ENCODE data around the gene MARCHF6. TPM values are rescaled to one million over a fixed set of nuclear protein-coding genes. Genes with fewer than 3 reads are reported as not detected.
"Not testable (repeated sequence)": the region's sequence is repeated elsewhere in the genome, so short reads cannot be mapped to it uniquely, and the experiment has no call there.

The MARCHF6 gene
- total RNA-seq, 2 experiments from 2014 or later = 72.5 to 76.8 TPM

DNA sequence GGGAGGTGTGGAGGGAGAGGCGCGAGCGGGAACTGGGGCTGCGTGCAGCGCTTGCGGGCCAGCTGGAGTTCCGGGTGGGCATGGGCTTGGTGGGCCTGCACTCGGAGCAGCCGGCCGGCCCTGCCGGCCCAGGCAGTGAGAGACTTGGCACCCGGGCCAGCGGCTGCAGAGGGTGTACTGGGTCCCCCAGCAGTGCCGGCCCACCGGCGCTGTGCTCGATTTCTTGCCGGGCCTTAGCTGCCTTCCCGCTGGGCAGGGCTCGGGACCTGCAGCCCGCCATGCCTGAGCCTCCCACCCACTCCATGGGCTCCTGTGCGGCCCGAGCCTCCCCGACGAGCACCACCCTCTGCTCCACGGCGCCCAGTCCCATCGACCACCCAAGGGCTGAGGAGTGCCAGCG lies 21.7 kb downstream of the MARCHF6 start:
- CTCF ChIA-PET = interaction anchor here (1.2 kb wide), 1 partner anchor 10 kb away, joined by 3 read pairs; no protein-coding TSS in a partner anchor
- H3K4me3 Mint-ChIP-seq; H3K9me3 Mint-ChIP-seq; H3K27ac Mint-ChIP-seq; H3K27me3 Mint-ChIP-seq (ENCODE audit: low read depth); DNase-seq; intact Hi-C loops (cut with micrococcal nuclease): not testable (repeated sequence)
- Mint-ChIP-seq H3K4me1 (ENCODE audit: low read depth) (peaks cover 57% of the 10 kb centered on the region), H3K36me3 (ENCODE audit: low read depth) (peaks cover 23% of the 10 kb centered on the region)

DNA sequence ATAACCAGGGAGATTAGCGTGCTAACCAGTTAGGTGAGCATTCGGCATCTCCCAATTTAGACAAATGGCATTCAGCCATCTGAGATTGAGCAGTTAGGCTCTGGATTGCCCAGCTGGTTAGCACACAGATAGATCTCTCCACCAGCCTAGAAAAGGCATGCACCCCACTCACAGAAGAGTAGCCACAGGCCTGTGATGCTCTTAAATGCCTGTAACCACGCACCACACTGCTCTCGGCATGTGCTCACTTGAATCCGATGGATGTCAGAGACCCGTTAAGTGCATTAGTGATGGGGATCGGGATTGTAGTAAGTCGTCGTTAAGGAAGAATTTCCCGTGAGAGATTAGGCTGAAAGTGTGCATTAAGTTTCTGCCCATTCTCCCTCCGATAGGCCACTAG lies 23.0 kb downstream of the MARCHF6 start:
- no peaks in the 10 kb centered on the region for H3K9me3 Mint-ChIP-seq
- H3K27ac Mint-ChIP-seq = no peak overlapping the region
- H3K4me1 Mint-ChIP-seq (ENCODE audit: low read depth) = peaks cover 45% of the 10 kb centered on the region
- DNase-seq = no peak
- intact Hi-C loops (cut with micrococcal nuclease) = no loop called here
- H3K36me3 Mint-ChIP-seq (ENCODE audit: low read depth) = peaks cover 22% of the 10 kb centered on the region
- no peaks in the 10 kb centered on the region for H3K27me3 Mint-ChIP-seq (ENCODE audit: low read depth)
- CTCF ChIA-PET = no interaction called here
- H3K4me3 Mint-ChIP-seq = no peak overlapping the region

DNA sequence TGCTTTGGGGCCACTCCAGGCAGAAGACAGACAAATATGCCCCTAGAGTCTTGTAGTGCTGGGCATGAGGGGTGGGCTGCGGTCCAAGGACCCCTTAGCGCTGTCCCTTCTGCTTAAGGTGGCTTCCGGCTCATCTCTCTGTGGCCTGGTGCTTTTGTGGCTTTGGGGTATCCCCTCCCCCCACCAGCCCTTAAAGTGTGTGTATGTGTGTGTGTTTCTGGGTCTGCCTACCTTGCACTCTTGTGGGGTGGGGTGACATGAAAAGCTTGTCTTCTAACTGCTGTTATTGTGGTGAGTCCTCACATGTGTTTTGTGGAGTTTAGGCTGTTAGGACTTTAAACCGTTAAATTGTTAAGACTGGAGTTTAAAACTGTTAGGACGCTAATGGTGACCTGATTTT lies 23.6 kb downstream of the MARCHF6 start:
- CTCF ChIA-PET = no interaction called here
- intact Hi-C loops (cut with micrococcal nuclease) = no loop called here
- no peaks in the 10 kb centered on the region for H3K27me3 Mint-ChIP-seq (ENCODE audit: low read depth)
- H3K9me3 Mint-ChIP-seq = no peaks in the 10 kb centered on the region
- peaks cover 43% of the 10 kb centered on the region for H3K4me1 Mint-ChIP-seq (ENCODE audit: low read depth)
- no peak for DNase-seq
- no peak overlapping the region for H3K27ac Mint-ChIP-seq
- H3K36me3 Mint-ChIP-seq (ENCODE audit: low read depth) = peaks cover 25% of the 10 kb centered on the region
- no peak overlapping the region for H3K4me3 Mint-ChIP-seq

DNA sequence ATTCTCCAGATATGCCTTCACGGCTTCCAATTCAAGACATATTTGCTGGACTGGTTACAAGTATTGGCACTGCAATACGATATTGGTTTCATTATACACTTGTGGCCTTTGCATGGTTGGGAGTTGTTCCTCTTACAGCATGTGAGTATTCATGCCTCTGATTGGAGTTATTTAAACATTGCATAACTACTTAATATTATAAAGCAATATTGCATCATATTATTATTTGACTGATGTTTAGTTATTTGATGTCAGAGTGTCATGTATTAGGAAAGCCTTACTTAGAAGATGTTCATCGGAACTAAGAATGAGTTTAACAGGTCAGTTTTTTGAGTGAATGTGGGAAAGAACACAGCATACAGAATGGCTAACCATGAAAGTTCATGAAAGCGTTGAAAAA lies 28.3 kb downstream of the MARCHF6 start:
- peaks cover 20% of the 10 kb centered on the region for H3K36me3 Mint-ChIP-seq (ENCODE audit: low read depth)
- no peak for DNase-seq
- H3K27ac Mint-ChIP-seq = no peak overlapping the region
- H3K4me3 Mint-ChIP-seq = no peak overlapping the region
- CTCF ChIA-PET = interaction anchor here (1.2 kb wide), 1 partner anchor 246 kb away, joined by 4 read pairs; no protein-coding TSS in a partner anchor
- intact Hi-C loops (cut with micrococcal nuclease) = no loop called here
- no peaks in the 10 kb centered on the region for H3K9me3 Mint-ChIP-seq
- H3K4me1 Mint-ChIP-seq (ENCODE audit: low read depth) = peaks cover 13% of the 10 kb centered on the region
- H3K27me3 Mint-ChIP-seq (ENCODE audit: low read depth) = no peaks in the 10 kb centered on the region

DNA sequence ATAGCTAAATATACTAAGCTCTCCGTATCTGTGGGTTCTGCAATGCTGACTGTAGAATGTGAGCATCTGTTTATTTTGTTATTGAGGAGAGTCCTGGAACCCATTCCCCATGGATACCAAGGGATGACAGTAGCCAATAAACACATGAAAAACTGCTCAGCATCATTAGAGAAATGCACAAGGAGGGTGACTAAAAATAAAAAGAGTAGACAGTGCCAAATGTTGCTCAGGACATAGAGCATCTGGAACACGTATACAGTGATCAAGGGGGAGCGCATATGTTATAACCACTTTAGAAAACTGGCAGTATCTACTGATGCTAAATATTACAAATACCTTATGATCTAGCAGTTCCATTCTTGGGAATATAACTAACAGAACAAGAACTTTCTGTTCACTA lies 31.0 kb downstream of the MARCHF6 start:
- H3K27me3 Mint-ChIP-seq (ENCODE audit: low read depth) = no peaks in the 10 kb centered on the region
- H3K4me1 Mint-ChIP-seq (ENCODE audit: low read depth) = peaks cover 2% of the 10 kb centered on the region
- intact Hi-C loops (cut with micrococcal nuclease) = no loop called here
- H3K4me3 Mint-ChIP-seq = no peak overlapping the region
- H3K27ac Mint-ChIP-seq = no peak overlapping the region
- H3K9me3 Mint-ChIP-seq = no peaks in the 10 kb centered on the region
- DNase-seq = no peak
- CTCF ChIA-PET = interaction anchor here (0.7 to 1.2 kb wide), 3 partner anchors 8 to 30 kb away, joined by 3 read pairs; no protein-coding TSS in a partner anchor
- peaks cover 19% of the 10 kb centered on the region for H3K36me3 Mint-ChIP-seq (ENCODE audit: low read depth)

DNA sequence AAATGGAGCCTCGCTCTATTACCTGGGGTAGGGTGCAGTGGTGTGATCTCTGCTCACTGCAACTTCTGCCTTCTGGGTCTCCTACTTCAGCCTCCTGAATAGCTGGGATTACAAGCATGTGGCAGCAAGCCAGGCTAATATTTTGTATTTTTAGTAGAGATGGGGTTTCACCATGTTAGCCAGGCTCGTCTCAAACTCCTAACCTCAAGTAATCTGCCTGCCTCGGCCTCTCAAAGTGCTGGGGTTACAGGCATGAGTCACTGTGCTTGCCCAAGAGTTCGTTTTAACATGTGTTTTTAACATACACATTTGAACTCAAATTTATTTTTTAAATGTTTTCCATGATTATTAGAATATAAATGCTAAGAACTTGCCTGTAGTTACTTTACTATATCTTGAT lies 34.2 kb downstream of the MARCHF6 start:
- Mint-ChIP-seq H3K9me3 (no peaks in the 10 kb centered on the region), H3K4me1 (ENCODE audit: low read depth) (peaks cover 2% of the 10 kb centered on the region), H3K27me3 (ENCODE audit: low read depth) (no peaks in the 10 kb centered on the region), H3K27ac (no peak overlapping the region), H3K4me3 (no peak overlapping the region), H3K36me3 (ENCODE audit: low read depth) (peaks cover 29% of the 10 kb centered on the region)
- CTCF ChIA-PET = interaction anchor here (0.9 kb wide), 1 partner anchor 30 kb away, joined by 3 read pairs; no protein-coding TSS in a partner anchor
- intact Hi-C loops (cut with micrococcal nuclease) = no loop called here
- DNase-seq = no peak

DNA sequence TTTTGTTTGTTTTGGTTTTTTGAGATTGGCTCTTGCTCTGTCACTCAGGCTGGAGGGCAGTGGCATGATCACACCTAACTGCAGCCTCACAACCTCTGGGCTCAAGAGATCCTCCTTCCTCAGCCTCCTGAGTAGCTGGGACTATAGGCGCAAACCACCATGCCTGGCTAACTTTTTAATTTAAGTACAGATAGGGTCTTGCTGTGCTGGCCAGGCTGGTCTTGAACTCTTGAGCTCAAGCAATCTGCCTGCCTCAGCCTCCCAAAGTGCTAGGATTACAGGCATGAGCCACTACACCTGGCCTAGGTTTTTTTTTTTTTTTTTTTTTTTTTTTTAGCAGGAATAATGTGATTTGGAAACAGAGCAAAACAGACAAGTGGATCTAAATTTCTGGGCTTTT lies 37.6 kb downstream of the MARCHF6 start:
- no peaks in the 10 kb centered on the region for H3K4me1 Mint-ChIP-seq (ENCODE audit: low read depth)
- intact Hi-C loops (cut with micrococcal nuclease) = no loop called here
- no peaks in the 10 kb centered on the region for H3K27me3 Mint-ChIP-seq (ENCODE audit: low read depth)
- H3K4me3 Mint-ChIP-seq = no peak overlapping the region
- peaks cover 30% of the 10 kb centered on the region for H3K36me3 Mint-ChIP-seq (ENCODE audit: low read depth)
- CTCF ChIA-PET = no interaction called here
- DNase-seq = no peak
- no peak overlapping the region for H3K27ac Mint-ChIP-seq
- no peaks in the 10 kb centered on the region for H3K9me3 Mint-ChIP-seq

DNA sequence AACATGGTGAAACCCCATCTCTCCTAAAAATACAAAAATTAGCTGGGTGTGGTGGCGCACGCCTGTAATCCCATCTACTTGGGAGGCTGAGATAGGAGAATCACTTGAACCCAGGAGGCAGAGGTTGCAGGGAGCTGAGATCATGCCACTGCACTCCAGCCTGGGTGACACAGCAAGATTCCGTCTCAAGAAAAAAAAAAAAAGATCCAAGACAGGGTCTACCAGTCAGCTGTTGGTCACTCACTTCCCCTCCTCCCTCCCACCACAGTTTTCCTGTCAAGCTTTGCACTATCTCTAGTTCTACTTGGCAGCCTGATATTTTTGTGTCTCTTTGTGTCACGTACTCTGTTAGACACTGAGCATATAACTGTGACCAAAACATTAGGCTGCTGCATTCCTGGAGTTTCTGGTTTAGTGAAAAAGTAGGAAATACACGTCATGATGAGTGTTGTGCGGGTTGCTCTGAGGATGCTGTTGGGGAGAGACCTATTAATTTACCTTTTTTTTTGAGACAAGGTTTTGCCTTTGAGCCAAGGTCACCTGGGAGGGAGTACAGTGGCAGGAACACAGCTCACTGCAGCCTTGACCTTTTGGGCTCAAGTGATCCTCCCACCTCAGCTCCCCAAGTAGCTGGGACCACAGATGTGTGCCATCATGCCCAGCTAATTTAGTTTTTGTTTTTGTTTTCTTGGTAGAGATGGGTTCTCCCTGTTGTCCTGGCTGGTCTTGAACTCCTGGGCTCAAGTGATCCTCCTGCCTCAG lies 39.3 kb downstream of the MARCHF6 start:
- H3K4me1 Mint-ChIP-seq (ENCODE audit: low read depth); H3K27me3 Mint-ChIP-seq (ENCODE audit: low read depth); H3K9me3 Mint-ChIP-seq; H3K4me3 Mint-ChIP-seq; DNase-seq; H3K27ac Mint-ChIP-seq; intact Hi-C loops (cut with micrococcal nuclease): not testable (repeated sequence)
- peaks cover 35% of the 10 kb centered on the region for H3K36me3 Mint-ChIP-seq (ENCODE audit: low read depth)
- CTCF ChIA-PET = interaction anchor here (0.6 to 1.0 kb wide), 2 partner anchors 8 to 29 kb away, joined by 3 read pairs; no protein-coding TSS in a partner anchor

DNA sequence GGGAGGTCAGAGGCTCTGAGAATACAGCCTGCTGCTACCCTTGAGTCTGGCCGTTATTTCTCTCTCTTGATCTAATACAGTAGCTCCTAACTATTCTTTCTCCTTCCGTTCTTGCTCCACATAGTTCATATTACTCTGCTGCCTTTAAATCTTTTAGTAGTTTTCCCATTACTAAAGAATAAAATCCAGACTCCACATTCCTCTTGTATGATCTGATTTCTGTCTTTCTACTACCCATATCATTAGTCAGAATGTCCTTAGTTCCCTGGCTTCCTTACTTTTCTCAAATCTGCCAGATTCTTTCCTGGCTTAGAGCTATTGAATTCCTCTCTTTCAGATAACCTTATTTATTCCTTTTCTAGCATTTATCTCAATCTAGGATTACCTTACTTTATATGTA lies 40.0 kb downstream of the MARCHF6 start:
- CTCF ChIA-PET = interaction anchor here (1.0 to 1.1 kb wide), 2 partner anchors 27 to 29 kb away, joined by 3 read pairs; no protein-coding TSS in a partner anchor
- Mint-ChIP-seq H3K4me1 (ENCODE audit: low read depth) (no peaks in the 10 kb centered on the region), H3K4me3 (no peak overlapping the region), H3K27me3 (ENCODE audit: low read depth) (no peaks in the 10 kb centered on the region), H3K36me3 (ENCODE audit: low read depth) (peaks cover 33% of the 10 kb centered on the region), H3K9me3 (no peaks in the 10 kb centered on the region), H3K27ac (no peak overlapping the region)
- intact Hi-C loops (cut with micrococcal nuclease) = no loop called here
- no peak for DNase-seq

DNA sequence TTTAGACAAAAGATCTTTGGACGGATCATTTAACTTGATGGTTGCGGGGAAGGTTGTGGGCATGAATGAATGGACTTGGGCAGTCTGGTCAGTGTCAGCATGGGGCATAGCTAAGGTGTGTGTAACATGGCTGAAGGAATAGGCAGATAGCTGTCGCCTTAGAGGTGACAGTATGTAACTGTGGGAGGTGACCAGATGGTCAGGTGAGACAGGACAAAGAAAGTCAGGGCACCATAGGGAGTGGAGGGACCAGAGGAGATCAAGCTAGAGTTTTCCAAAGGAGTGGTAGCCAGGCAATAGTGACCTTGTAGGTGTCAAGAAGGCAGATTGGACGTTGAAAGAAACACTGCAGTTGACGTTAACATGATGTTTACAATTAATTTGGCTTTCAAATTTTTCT lies 43.1 kb downstream of the MARCHF6 start:
- Mint-ChIP-seq H3K27ac (no peak overlapping the region), H3K36me3 (ENCODE audit: low read depth) (peaks cover 32% of the 10 kb centered on the region)

DNA sequence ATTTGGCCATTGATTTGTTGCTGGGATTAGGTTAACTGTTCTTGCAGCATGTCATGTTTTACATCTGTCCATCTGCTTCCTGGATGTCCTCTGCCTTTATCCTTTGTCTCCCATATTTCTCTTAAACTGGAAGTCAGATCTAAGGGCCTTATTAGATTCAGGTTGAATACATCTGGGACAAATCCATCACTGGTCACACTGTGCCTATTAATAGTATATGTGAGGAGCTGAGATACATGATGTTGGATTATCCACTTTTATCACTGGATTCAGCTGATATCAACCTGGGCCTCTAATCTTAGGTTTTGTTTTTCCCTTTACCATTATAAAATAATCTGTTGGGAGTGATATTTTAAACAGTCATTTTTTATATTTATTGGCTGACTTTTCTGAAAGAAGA lies 46.3 kb downstream of the MARCHF6 start:
- Mint-ChIP-seq H3K9me3 (no peaks in the 10 kb centered on the region), H3K36me3 (ENCODE audit: low read depth) (peaks cover 20% of the 10 kb centered on the region), H3K4me1 (ENCODE audit: low read depth) (no peaks in the 10 kb centered on the region), H3K27me3 (ENCODE audit: low read depth) (no peaks in the 10 kb centered on the region), H3K4me3 (no peak overlapping the region), H3K27ac (no peak overlapping the region)
- DNase-seq = no peak
- CTCF ChIA-PET = interaction anchor here (0.6 kb wide), 1 partner anchor 20 kb away, joined by 3 read pairs; no protein-coding TSS in a partner anchor
- intact Hi-C loops (cut with micrococcal nuclease) = no loop called here

More for the DNA sequence above, 43.1 kb downstream of the MARCHF6 start:
- Mint-ChIP-seq H3K4me1 (ENCODE audit: low read depth) (no peaks in the 10 kb centered on the region), H3K27me3 (ENCODE audit: low read depth) (no peaks in the 10 kb centered on the region), H3K9me3 (no peaks in the 10 kb centered on the region), H3K4me3 (no peak overlapping the region)
- no peak for DNase-seq
- intact Hi-C loops (cut with micrococcal nuclease) = no loop called here
- CTCF ChIA-PET = interaction anchor here (2.1 kb wide), 1 partner anchor 112 kb away, joined by 5 read pairs; no protein-coding TSS in a partner anchor

DNA sequence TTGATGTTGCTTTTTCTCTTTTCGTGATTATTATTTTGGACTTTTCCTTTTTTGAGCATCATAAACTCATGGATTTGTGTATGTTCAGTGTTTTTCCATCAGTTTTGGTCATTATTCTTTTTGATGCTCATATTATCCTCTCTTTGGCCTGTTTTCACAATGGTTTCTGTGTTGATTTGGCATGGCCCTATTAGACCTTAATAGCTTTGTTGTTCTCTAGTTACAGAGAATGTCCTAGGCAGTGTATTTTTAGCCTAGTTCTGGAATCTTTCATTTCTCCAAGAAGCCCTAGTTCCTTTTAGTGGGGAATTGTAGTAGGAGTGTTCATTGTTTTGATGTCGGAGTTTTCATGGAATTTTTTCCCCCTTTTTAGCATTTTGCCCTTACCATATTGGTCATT lies 46.9 kb downstream of the MARCHF6 start:
- intact Hi-C loops (cut with micrococcal nuclease) = no loop called here
- Mint-ChIP-seq H3K9me3 (no peaks in the 10 kb centered on the region), H3K27ac (no peak overlapping the region), H3K4me1 (ENCODE audit: low read depth) (no peaks in the 10 kb centered on the region), H3K27me3 (ENCODE audit: low read depth) (no peaks in the 10 kb centered on the region), H3K36me3 (ENCODE audit: low read depth) (peaks cover 18% of the 10 kb centered on the region), H3K4me3 (no peak overlapping the region)
- no peak for DNase-seq
- CTCF ChIA-PET = interaction anchor here (0.6 kb wide), 1 partner anchor 20 kb away, joined by 3 read pairs; no protein-coding TSS in a partner anchor

DNA sequence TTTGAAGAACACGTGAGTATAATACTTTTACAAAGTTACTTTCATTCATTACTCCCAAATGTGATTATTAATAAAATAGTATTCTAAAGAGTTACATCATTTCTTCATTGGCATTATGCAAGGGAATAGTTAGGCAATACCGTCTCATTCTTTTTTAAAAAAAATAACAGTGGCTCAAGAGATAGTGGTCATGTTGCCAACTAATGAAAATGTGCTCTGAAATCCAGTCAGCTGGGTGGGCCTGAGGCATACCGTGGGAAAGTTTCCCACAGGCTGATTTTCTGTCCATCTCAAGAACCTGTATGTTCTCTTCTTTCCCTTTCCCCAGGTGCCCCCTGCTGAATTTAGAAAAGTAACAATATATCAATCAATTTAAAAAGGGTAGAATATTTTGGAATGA lies 47.3 kb downstream of the MARCHF6 start:
- no peak overlapping the region for H3K27ac Mint-ChIP-seq
- no peaks in the 10 kb centered on the region for H3K27me3 Mint-ChIP-seq (ENCODE audit: low read depth)
- CTCF ChIA-PET = no interaction called here
- no peak for DNase-seq
- H3K4me1 Mint-ChIP-seq (ENCODE audit: low read depth) = no peaks in the 10 kb centered on the region
- no peaks in the 10 kb centered on the region for H3K9me3 Mint-ChIP-seq
- H3K36me3 Mint-ChIP-seq (ENCODE audit: low read depth) = peaks cover 18% of the 10 kb centered on the region
- intact Hi-C loops (cut with micrococcal nuclease) = loop anchor here (1.0 kb wide), 1 partner anchor 43 kb away; no protein-coding TSS in a partner anchor
- H3K4me3 Mint-ChIP-seq = no peak overlapping the region
